WTC11 (cell line): ENCODE data around the gene BEND6. TPM values are rescaled to one million over a fixed set of nuclear protein-coding genes. Genes with fewer than 3 reads are reported as not detected.

Experiments used
- ATAC-seq: fragments of 200-7000 bp; cut with Tn5 transposase; 2 replicates; pipeline ENCODE4 v1.10.0; 2021; ENCODE audit warnings: mild to moderate bottlenecking, moderate library complexity
- CTCF ChIA-PET: fragments of 300-600 bp; sonication (Branson Sonifier 250); formaldehyde crosslinking; loops from one replicate; lab custom pipeline; 2021; ENCODE audit warnings: antibody characterized with exemption; lab: Charles Lee
- POLR2A ChIA-PET: fragments of 350-600 bp; sonication (Branson Sonifier 250); formaldehyde crosslinking; loops from one replicate; lab custom pipeline; 2021; ENCODE audit warnings: antibody characterized with exemption; lab: Charles Lee
- DNase-seq: peaks from one replicate; pipeline ENCODE4 v3.0.0; 2021; ENCODE audit warnings: low spot score
- H3K27ac Mint-ChIP-seq: 2 replicates; pipeline ENCODE4 v1.8.0; 2021; ENCODE audit warnings: mixed read lengths
- H3K27me3 Mint-ChIP-seq: 2 replicates; pipeline ENCODE4 v1.8.0; 2021; ENCODE audit warnings: low read depth, mild to moderate bottlenecking, moderate library complexity, mixed read lengths
- H3K36me3 Mint-ChIP-seq: 2 replicates; pipeline ENCODE4 v1.8.0; 2021; ENCODE audit warnings: mixed read lengths
- H3K4me1 Mint-ChIP-seq: 2 replicates; pipeline ENCODE4 v1.8.0; 2022; ENCODE audit warnings: mixed read lengths
- H3K4me3 Mint-ChIP-seq: 2 replicates; pipeline ENCODE4 v1.8.0; 2021; ENCODE audit warnings: mild to moderate bottlenecking, moderate library complexity, mixed read lengths
- H3K9me3 Mint-ChIP-seq: 2 replicates; pipeline ENCODE4 v1.8.0; 2021; ENCODE audit warnings: mixed read lengths
- JAZF1 ChIP-seq: fragments of 250-450 bp; sonication (Bioruptor Pico); IDR thresholded peaks from 2 replicates; pipeline ENCODE4 v1.9.0; 2021; ENCODE audit warnings: moderate library complexity, mild to moderate bottlenecking, inconsistent platforms
- NFE2L1 ChIP-seq: sonication (generic); formaldehyde crosslinking; IDR thresholded peaks from 2 replicates; pipeline ENCODE4 v1.8.1; 2023; ENCODE audit warnings: missing genetic modification reagents
- SP1 ChIP-seq: sonication (generic); formaldehyde crosslinking; conservative IDR thresholded peaks from 2 replicates; pipeline ENCODE4 v1.8.1; 2022; ENCODE audit warnings: missing genetic modification reagents
- TP53 ChIP-seq: sonication (generic); formaldehyde crosslinking; IDR thresholded peaks from 2 replicates; pipeline ENCODE4 v1.8.1; 2023; ENCODE audit warnings: mild to moderate bottlenecking, missing genetic modification reagents
- ZBTB21 ChIP-seq: sonication (generic); formaldehyde crosslinking; IDR thresholded peaks from 2 replicates; pipeline ENCODE4 v1.8.1; 2023; ENCODE audit warnings: mild to moderate bottlenecking, missing genetic modification reagents, borderline replicate concordance
- total RNA-seq: library from RNA; stranded (reverse); gene quantifications from 3 replicates; pipeline ENCODE4 v1.2.3, GENCODE V29; 2021
- TF ChIP-seq, protein P1 (sequence below): sonication (generic); formaldehyde crosslinking; IDR thresholded peaks from 2 replicates; pipeline ENCODE4 v1.8.1; 2022; ENCODE audit warnings: mild to moderate bottlenecking, moderate library complexity, missing genetic modification reagents
- TF ChIP-seq, protein P2 (sequence below): sonication (generic); formaldehyde crosslinking; IDR thresholded peaks from 2 replicates; pipeline ENCODE4 v1.8.1; 2022; ENCODE audit warnings: missing genetic modification reagents, borderline replicate concordance
- TF ChIP-seq, protein P3 (sequence below): sonication (generic); formaldehyde crosslinking; IDR thresholded peaks from 2 replicates; pipeline ENCODE4 v1.8.1; 2023; ENCODE audit warnings: mild to moderate bottlenecking, missing genetic modification reagents, moderate library complexity
- TF ChIP-seq, protein P4 (sequence below): sonication (generic); formaldehyde crosslinking; IDR thresholded peaks from 2 replicates; pipeline ENCODE4 v1.8.0; 2022; ENCODE audit warnings: mild to moderate bottlenecking, missing genetic modification reagents
- TF ChIP-seq, protein P5 (sequence below): fragments of 250-450 bp; sonication (Bioruptor Pico); IDR thresholded peaks from 2 replicates; pipeline ENCODE4 v1.9.0; 2021; ENCODE audit warnings: mild to moderate bottlenecking
- TF ChIP-seq, protein P6 (sequence below): sonication (generic); formaldehyde crosslinking; IDR thresholded peaks from 2 replicates; pipeline ENCODE4 v1.8.1; 2023; ENCODE audit warnings: mild to moderate bottlenecking, missing genetic modification reagents
- TF ChIP-seq, protein P7 (sequence below): fragments of 250-450 bp; sonication (Bioruptor Pico); IDR thresholded peaks from 2 replicates; pipeline ENCODE4 v2.1.2; 2022; ENCODE audit warnings: mild to moderate bottlenecking, moderate library complexity
- TF ChIP-seq, protein P8 (sequence below): fragments of 250-450 bp; sonication (Bioruptor Pico); IDR thresholded peaks from 2 replicates; pipeline ENCODE4 v1.8.0; 2021; ENCODE audit warnings: mild to moderate bottlenecking
- TF ChIP-seq, protein P9 (sequence below): sonication (generic); formaldehyde crosslinking; IDR thresholded peaks from 2 replicates; pipeline ENCODE4 v1.8.0; 2022; ENCODE audit warnings: mild to moderate bottlenecking, missing genetic modification reagents

BEND6 gene
- total RNA-seq, 1 experiment from 2014 or later, result 1.5 TPM

DNA sequence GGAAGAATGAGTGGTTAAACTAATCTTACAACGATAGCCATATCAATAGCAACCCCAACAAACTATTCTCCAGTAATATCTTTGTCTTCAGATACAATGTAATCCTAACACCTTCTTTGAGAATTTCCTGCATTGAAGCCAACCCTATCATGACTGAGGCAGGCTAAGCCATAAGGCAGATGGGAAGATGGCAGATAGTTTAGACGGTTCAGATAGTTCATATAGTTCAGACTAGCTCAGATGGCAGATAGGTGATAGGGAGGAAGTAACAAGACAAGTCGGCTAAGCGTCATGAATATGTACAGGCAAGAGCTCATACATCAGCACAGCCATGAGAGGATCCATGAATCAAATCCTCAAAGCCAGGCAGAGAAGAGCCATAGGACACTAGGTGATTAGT lies 39.1 kb upstream of the BEND6 start (continued):
- TF ChIP-seq, protein P1, sequence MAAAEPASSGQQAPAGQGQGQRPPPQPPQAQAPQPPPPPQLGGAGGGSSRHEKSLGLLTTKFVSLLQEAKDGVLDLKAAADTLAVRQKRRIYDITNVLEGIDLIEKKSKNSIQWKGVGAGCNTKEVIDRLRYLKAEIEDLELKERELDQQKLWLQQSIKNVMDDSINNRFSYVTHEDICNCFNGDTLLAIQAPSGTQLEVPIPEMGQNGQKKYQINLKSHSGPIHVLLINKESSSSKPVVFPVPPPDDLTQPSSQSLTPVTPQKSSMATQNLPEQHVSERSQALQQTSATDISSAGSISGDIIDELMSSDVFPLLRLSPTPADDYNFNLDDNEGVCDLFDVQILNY (CRISPR knock-in tag), result no peak
- TF ChIP-seq, protein P2, sequence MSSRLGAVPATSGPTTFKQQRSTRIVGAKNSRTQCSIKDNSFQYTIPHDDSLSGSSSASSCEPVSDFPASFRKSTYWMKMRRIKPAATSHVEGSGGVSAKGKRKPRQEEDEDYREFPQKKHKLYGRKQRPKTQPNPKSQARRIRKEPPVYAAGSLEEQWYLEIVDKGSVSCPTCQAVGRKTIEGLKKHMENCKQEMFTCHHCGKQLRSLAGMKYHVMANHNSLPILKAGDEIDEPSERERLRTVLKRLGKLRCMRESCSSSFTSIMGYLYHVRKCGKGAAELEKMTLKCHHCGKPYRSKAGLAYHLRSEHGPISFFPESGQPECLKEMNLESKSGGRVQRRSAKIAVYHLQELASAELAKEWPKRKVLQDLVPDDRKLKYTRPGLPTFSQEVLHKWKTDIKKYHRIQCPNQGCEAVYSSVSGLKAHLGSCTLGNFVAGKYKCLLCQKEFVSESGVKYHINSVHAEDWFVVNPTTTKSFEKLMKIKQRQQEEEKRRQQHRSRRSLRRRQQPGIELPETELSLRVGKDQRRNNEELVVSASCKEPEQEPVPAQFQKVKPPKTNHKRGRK (CRISPR knock-in tag), result no peak

DNA sequence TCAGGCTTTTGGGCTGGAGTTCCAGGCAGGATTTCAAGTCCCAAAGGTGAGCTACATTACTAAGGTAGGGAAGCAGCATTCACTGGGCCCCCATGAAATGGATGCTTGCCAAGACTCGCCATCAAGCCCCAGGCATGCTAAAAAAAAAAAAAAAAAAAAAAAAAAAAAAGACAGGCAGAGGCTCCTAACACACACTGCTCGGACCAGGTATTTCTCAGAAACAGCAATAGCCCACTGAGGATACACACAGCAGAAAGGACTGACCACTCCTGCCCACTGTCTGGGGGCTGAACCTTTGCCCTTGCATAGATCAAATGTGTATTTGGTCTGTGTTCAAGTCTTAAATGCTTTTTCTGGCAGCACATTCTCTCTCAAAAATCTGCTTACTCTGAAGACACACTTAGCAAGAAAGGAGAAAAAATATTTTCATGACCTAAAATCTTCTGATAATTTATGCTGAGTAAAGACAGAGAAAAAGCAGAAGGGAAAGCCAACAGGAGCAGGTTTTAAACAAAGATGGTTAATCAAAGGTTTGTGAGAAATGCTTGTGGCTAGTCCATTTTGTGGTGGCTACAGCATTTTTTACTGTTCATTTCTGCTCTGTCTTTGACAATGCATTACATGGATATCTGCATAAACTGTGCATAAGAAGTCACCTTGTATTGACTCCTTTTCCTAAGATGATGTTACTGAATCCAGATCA lies 37.9 kb upstream of the BEND6 start:
- no peaks in the 10 kb centered on the region for H3K36me3 Mint-ChIP-seq
- no peak overlapping the region for H3K4me3 Mint-ChIP-seq
- H3K27me3 Mint-ChIP-seq, result no peaks in the 10 kb centered on the region
- TF ChIP-seq, protein P3, sequence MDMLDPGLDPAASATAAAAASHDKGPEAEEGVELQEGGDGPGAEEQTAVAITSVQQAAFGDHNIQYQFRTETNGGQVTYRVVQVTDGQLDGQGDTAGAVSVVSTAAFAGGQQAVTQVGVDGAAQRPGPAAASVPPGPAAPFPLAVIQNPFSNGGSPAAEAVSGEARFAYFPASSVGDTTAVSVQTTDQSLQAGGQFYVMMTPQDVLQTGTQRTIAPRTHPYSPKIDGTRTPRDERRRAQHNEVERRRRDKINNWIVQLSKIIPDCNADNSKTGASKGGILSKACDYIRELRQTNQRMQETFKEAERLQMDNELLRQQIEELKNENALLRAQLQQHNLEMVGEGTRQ (CRISPR knock-in tag), result no peak
- TF ChIP-seq, protein P4, sequence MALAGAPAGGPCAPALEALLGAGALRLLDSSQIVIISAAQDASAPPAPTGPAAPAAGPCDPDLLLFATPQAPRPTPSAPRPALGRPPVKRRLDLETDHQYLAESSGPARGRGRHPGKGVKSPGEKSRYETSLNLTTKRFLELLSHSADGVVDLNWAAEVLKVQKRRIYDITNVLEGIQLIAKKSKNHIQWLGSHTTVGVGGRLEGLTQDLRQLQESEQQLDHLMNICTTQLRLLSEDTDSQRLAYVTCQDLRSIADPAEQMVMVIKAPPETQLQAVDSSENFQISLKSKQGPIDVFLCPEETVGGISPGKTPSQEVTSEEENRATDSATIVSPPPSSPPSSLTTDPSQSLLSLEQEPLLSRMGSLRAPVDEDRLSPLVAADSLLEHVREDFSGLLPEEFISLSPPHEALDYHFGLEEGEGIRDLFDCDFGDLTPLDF (CRISPR knock-in tag), result no peak
- TF ChIP-seq, protein P5, sequence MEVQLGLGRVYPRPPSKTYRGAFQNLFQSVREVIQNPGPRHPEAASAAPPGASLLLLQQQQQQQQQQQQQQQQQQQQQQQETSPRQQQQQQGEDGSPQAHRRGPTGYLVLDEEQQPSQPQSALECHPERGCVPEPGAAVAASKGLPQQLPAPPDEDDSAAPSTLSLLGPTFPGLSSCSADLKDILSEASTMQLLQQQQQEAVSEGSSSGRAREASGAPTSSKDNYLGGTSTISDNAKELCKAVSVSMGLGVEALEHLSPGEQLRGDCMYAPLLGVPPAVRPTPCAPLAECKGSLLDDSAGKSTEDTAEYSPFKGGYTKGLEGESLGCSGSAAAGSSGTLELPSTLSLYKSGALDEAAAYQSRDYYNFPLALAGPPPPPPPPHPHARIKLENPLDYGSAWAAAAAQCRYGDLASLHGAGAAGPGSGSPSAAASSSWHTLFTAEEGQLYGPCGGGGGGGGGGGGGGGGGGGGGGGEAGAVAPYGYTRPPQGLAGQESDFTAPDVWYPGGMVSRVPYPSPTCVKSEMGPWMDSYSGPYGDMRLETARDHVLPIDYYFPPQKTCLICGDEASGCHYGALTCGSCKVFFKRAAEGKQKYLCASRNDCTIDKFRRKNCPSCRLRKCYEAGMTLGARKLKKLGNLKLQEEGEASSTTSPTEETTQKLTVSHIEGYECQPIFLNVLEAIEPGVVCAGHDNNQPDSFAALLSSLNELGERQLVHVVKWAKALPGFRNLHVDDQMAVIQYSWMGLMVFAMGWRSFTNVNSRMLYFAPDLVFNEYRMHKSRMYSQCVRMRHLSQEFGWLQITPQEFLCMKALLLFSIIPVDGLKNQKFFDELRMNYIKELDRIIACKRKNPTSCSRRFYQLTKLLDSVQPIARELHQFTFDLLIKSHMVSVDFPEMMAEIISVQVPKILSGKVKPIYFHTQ (CRISPR knock-in tag), result no peak
- TF ChIP-seq, protein P6, sequence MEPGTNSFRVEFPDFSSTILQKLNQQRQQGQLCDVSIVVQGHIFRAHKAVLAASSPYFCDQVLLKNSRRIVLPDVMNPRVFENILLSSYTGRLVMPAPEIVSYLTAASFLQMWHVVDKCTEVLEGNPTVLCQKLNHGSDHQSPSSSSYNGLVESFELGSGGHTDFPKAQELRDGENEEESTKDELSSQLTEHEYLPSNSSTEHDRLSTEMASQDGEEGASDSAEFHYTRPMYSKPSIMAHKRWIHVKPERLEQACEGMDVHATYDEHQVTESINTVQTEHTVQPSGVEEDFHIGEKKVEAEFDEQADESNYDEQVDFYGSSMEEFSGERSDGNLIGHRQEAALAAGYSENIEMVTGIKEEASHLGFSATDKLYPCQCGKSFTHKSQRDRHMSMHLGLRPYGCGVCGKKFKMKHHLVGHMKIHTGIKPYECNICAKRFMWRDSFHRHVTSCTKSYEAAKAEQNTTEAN, result no peak
- TF ChIP-seq, protein P7, sequence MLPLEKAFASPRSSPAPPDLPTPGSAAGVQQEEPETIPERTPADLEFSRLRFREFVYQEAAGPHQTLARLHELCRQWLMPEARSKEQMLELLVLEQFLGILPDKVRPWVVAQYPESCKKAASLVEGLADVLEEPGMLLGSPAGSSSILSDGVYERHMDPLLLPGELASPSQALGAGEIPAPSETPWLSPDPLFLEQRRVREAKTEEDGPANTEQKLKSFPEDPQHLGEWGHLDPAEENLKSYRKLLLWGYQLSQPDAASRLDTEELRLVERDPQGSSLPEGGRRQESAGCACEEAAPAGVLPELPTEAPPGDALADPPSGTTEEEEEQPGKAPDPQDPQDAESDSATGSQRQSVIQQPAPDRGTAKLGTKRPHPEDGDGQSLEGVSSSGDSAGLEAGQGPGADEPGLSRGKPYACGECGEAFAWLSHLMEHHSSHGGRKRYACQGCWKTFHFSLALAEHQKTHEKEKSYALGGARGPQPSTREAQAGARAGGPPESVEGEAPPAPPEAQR (CRISPR knock-in tag), result no peak
- TF ChIP-seq SP1 (CRISPR knock-in tag) (no peak), TP53 (CRISPR knock-in tag) (no peak), NFE2L1 (CRISPR knock-in tag) (no peak), JAZF1 (CRISPR knock-in tag) (no peak), ZBTB21 (CRISPR knock-in tag) (no peak)
- TF ChIP-seq, protein P8, sequence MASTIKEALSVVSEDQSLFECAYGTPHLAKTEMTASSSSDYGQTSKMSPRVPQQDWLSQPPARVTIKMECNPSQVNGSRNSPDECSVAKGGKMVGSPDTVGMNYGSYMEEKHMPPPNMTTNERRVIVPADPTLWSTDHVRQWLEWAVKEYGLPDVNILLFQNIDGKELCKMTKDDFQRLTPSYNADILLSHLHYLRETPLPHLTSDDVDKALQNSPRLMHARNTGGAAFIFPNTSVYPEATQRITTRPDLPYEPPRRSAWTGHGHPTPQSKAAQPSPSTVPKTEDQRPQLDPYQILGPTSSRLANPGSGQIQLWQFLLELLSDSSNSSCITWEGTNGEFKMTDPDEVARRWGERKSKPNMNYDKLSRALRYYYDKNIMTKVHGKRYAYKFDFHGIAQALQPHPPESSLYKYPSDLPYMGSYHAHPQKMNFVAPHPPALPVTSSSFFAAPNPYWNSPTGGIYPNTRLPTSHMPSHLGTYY (CRISPR knock-in tag), result no peak
- TF ChIP-seq, protein P9, sequence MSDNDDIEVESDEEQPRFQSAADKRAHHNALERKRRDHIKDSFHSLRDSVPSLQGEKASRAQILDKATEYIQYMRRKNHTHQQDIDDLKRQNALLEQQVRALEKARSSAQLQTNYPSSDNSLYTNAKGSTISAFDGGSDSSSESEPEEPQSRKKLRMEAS, result no peak
- ATAC-seq (no peak), DNase-seq (no peak)
- H3K27ac Mint-ChIP-seq, result no peak overlapping the region
- no peaks in the 10 kb centered on the region for H3K9me3 Mint-ChIP-seq
- peaks cover 11% of the 10 kb centered on the region for H3K4me1 Mint-ChIP-seq
- POLR2A ChIA-PET, result no interaction called here
- CTCF ChIA-PET, result interaction anchor here (0.6 to 1.3 kb wide), 4 partner anchors 11 to 103 kb away, joined by 3 to 5 read pairs (median 4); no protein-coding TSS in a partner anchor
